T-helper 22 cell (primary cell): Measurements from ENCODE around the gene AP3S1.

Source experiments
- DNase-seq: peaks from one replicate; pipeline ENCODE4 v3.0.0-alpha.2; 2020; ENCODE audit warnings: low read depth

AP3S1 gene

GRCh38 chr5:115940080-115940810 lies 98.5 kb downstream of the AP3S1 start:
- no peak for DNase-seq

- DNase-seq = no peak
Measured at GRCh38 chr5:115941051-115941675, 99.4 kb downstream of the AP3S1 start.

- DNase-seq = no peak
Measured at GRCh38 chr5:115944501-115944900, 102.8 kb downstream of the AP3S1 start.

GRCh38 chr5:115946655-115947054 lies 104.9 kb downstream of the AP3S1 start:
- DNase-seq = no peak

- DNase-seq = no peak
Measured at GRCh38 chr5:115947260-115947659, 105.5 kb downstream of the AP3S1 start.

- no peak for DNase-seq
Measured at GRCh38 chr5:115948091-115948534, 106.4 kb downstream of the AP3S1 start.

- no peak for DNase-seq
Measured at GRCh38 chr5:115949096-115949495, 107.4 kb downstream of the AP3S1 start.

GRCh38 chr5:115952588-115952987 lies 110.9 kb downstream of the AP3S1 start:
- DNase-seq = no peak

- DNase-seq = no peak
Measured at GRCh38 chr5:115954144-115954543, 112.4 kb downstream of the AP3S1 start.

- no peak for DNase-seq
Measured at GRCh38 chr5:115956957-115957356, 115.2 kb downstream of the AP3S1 start.

GRCh38 chr5:115961381-115962238 lies 119.9 kb downstream of the AP3S1 start:
- no peak for DNase-seq

GRCh38 chr5:115962239-115962564 lies 120.5 kb downstream of the AP3S1 start, which contains the start of gene LVRN:
LVRN (plus strand) TSS chr5:115962475; CDS start chr5:115962618, 143 bp downstream.
- DNase-seq = no peak

GRCh38 chr5:115962565-115963402 lies 121.0 kb downstream of the AP3S1 start:
- DNase-seq = no peak

GRCh38 chr5:115963566-115963965 lies 121.8 kb downstream of the AP3S1 start:
- no peak for DNase-seq
